HCT116 (cell line): Measurements from ENCODE around the gene ATP2B1. TPM values are rescaled to one million over a fixed set of nuclear protein-coding genes. Genes with fewer than 3 reads are reported as not detected.
"Not testable (repeated sequence)": the region's sequence is repeated elsewhere in the genome, so short reads cannot be mapped to it uniquely, and the experiment has no call there.

Experiments
- ATAC-seq: fragments of 200-7000 bp; cut with Tn5 transposase; 2 replicates; pipeline ENCODE4 v1.9.1; 2020; ENCODE audit warnings: mild to moderate bottlenecking, moderate library complexity
- BruUV-seq: library from RNA; stranded (reverse); fragments of 400-500 nt; replicated peaks from 2 replicates; lab custom pipeline; 2021; lab: Mats Ljungman, UMichigan
- CTCF ChIA-PET: fragments of 300-600 bp; sonication (Branson Sonifier 250); formaldehyde crosslinking; loops from one replicate; lab custom pipeline; 2021; ENCODE audit warnings: antibody characterized with exemption; lab: Charles Lee
- POLR2A ChIA-PET: fragments of 300-600, 350-600 bp; sonication (Branson Sonifier 250); formaldehyde crosslinking; loops from one replicate; lab custom pipeline; 2021; ENCODE audit warnings: antibody characterized with exemption; lab: Charles Lee
- RAD21 ChIA-PET, 2 experiments: fragments of 300-600 bp; sonication (Branson Sonifier 250); formaldehyde crosslinking; loops; one replicate each; lab custom pipeline; 2023; ENCODE audit warnings: low total read pairs in 2 of 2; ENCODE audit not compliant: uncharacterized antibody in 2 of 2, unreplicated experiment in 2 of 2, low non-redundant PET in 1 of 2; lab: Charles Lee
- DNase-seq: peaks from one replicate; pipeline ENCODE4 v3.0.0-alpha.2; 2010; ENCODE audit warnings: low read depth, low spot score
- H2AFZ ChIP-seq: fragments of 200-600 bp; shearing (Covaris generic), sonication (generic); 2 replicates; pipeline ENCODE4 v1.6.1; 2017; ENCODE audit warnings: low read depth, mixed run types, mixed read lengths, antibody characterized with exemption, low read length; ENCODE audit not compliant: poor library complexity, severe bottlenecking
- H3K27ac ChIP-seq: 2 replicates; pipeline ENCODE4 v1.5.1; 2012; ENCODE audit warnings: low read depth, low read length
- H3K27me3 ChIP-seq: fragments of 200-600 bp; sonication (generic); 2 replicates; pipeline ENCODE4 v1.6.1; 2016; ENCODE audit warnings: mixed run types, low read length, mixed read lengths; ENCODE audit not compliant: insufficient read depth
- H3K36me3 ChIP-seq, 2 experiments: fragments of 200-500 bp in 1 of 2; fragments of 200-600 bp in 1 of 2; sonication (Bioruptor generic) in 1 of 2; sonication (generic) in 1 of 2; 2 replicates each; pipeline versions ENCODE4 v1.5.1 to v1.6.1; 2014 to 2016; ENCODE audit warnings: low read length in 2 of 2, inconsistent platforms in 1 of 2, mixed read lengths in 1 of 2, mixed run types in 1 of 2; ENCODE audit not compliant: insufficient read depth in 2 of 2, control insufficient read depth in 1 of 2
- H3K4me1 ChIP-seq, 2 experiments: fragments of 200-600 bp in 1 of 2; sonication (generic) in 1 of 2; 2 replicates each; pipeline versions ENCODE4 v1.5.1 to v1.6.1; 2012 to 2017; ENCODE audit warnings: low read length in 2 of 2, inconsistent platforms in 1 of 2, mild to moderate bottlenecking in 1 of 2, mixed read lengths in 1 of 2, mixed run types in 1 of 2, moderate library complexity in 1 of 2; ENCODE audit not compliant: insufficient read depth in 2 of 2, control insufficient read depth in 1 of 2
- H3K4me2 ChIP-seq: fragments of 200-600 bp; sonication (generic); 2 replicates; pipeline ENCODE4 v1.6.1; 2017; ENCODE audit warnings: mixed run types, low read length, mixed read lengths
- H3K4me3 ChIP-seq, 2 experiments: fragments of 200-600 bp in 1 of 2; sonication (generic) in 1 of 2; replicated peaks in 1 of 2; 2 replicates each; pipeline ENCODE4 v1.5.1; 2011 to 2016; ENCODE audit warnings: low read length in 2 of 2, control low read depth in 1 of 2, low read depth in 1 of 2, mild to moderate bottlenecking in 1 of 2, mixed read lengths in 1 of 2, mixed run types in 1 of 2
- H3K79me2 ChIP-seq: fragments of 200-600 bp; sonication (generic); 2 replicates; pipeline ENCODE4 v1.6.1; 2017; ENCODE audit warnings: mild to moderate bottlenecking, mixed run types, low read length, moderate library complexity, mixed read lengths; ENCODE audit not compliant: insufficient read depth
- H3K9ac ChIP-seq: fragments of 200-600 bp; sonication (generic); 2 replicates; pipeline ENCODE4 v1.6.1; 2016; ENCODE audit warnings: low read length, mixed read lengths
- H3K9me2 ChIP-seq: fragments of 200-600 bp; sonication (generic), shearing (Covaris generic); 2 replicates; pipeline ENCODE4 v1.6.1; 2017; ENCODE audit warnings: mixed run types, mild to moderate bottlenecking, moderate library complexity; ENCODE audit not compliant: insufficient read depth
- H3K9me3 ChIP-seq, 2 experiments: fragments of 200-500 bp in 1 of 2; fragments of 200-600 bp in 1 of 2; sonication (Bioruptor generic) in 1 of 2; sonication (generic) in 1 of 2; 2 replicates each; pipeline ENCODE4 v1.6.1; 2014 to 2017; ENCODE audit warnings: low read length in 2 of 2, mixed read lengths in 2 of 2, inconsistent platforms in 1 of 2, low read depth in 1 of 2, mild to moderate bottlenecking in 1 of 2, mixed run types in 1 of 2, moderate library complexity in 1 of 2; ENCODE audit not compliant: control insufficient read depth in 1 of 2, insufficient read depth in 1 of 2
- H4K20me1 ChIP-seq: fragments of 200-600 bp; sonication (generic), shearing (Covaris generic); 2 replicates; pipeline ENCODE4 v1.6.1; 2017; ENCODE audit warnings: mixed run types, mild to moderate bottlenecking, moderate library complexity; ENCODE audit not compliant: insufficient read depth
- ATF3 ChIP-seq: IDR thresholded peaks from 2 replicates; pipeline ENCODE4 v1.6.1; 2012
- CBX3 ChIP-seq: IDR thresholded peaks from 2 replicates; pipeline ENCODE4 v1.6.1; 2012; ENCODE audit warnings: low read depth
- CEBPB ChIP-seq: IDR thresholded peaks from 2 replicates; pipeline ENCODE4 v1.6.1; 2012; ENCODE audit warnings: low read depth
- EGR1 ChIP-seq: IDR thresholded peaks from 2 replicates; pipeline ENCODE4 v1.6.1; 2012; ENCODE audit warnings: low read depth
- ELF1 ChIP-seq: IDR thresholded peaks from 2 replicates; pipeline ENCODE4 v1.6.1; 2012; ENCODE audit warnings: low read depth, borderline replicate concordance
- EZH2 ChIP-seq: fragments of 200-600 bp; sonication (generic); IDR thresholded peaks from 2 replicates; pipeline ENCODE4 v1.6.1; 2017; ENCODE audit warnings: antibody characterized with exemption, mixed run types
- FOSL1 ChIP-seq: IDR thresholded peaks from 2 replicates; pipeline ENCODE4 v1.6.1; 2012; ENCODE audit warnings: low read depth
- JUND ChIP-seq: IDR thresholded peaks from 2 replicates; pipeline ENCODE4 v1.6.1; 2012
- MAX ChIP-seq: IDR thresholded peaks from 2 replicates; pipeline ENCODE4 v1.6.1; 2012
- POLR2AphosphoS5 ChIP-seq: IDR thresholded peaks from 2 replicates; pipeline ENCODE4 v1.6.1; 2011; ENCODE audit warnings: mild to moderate bottlenecking, low read depth, low read length, moderate library complexity
- RAD21 ChIP-seq: IDR thresholded peaks from 2 replicates; pipeline ENCODE4 v1.6.1; 2012; ENCODE audit warnings: low read depth, mild to moderate bottlenecking
- SIN3A ChIP-seq: IDR thresholded peaks from 2 replicates; pipeline ENCODE4 v1.6.1; 2012; ENCODE audit warnings: low read depth
- SP1 ChIP-seq: IDR thresholded peaks from 2 replicates; pipeline ENCODE4 v1.6.1; 2012; ENCODE audit warnings: low read depth
- SRF ChIP-seq: IDR thresholded peaks from 2 replicates; pipeline ENCODE4 v1.6.1; 2012; ENCODE audit warnings: low read depth
- TCF7L2 ChIP-seq: IDR thresholded peaks from 2 replicates; pipeline ENCODE4 v1.7.0; 2011; ENCODE audit warnings: borderline replicate concordance, inconsistent platforms; ENCODE audit not compliant: insufficient read depth, insufficient read length; ENCODE audit errors: extremely low read depth
- ZNF274 ChIP-seq: fragments of 200-500 bp; sonication (Bioruptor generic); IDR thresholded peaks from 2 replicates; pipeline ENCODE4 v1.6.1; 2014; ENCODE audit warnings: mild to moderate bottlenecking, low read depth, low read length, inconsistent platforms
- intact Hi-C: fragments of 100-400 bp; cut with micrococcal nuclease; formaldehyde crosslinking; loops from 2 replicates; pipeline ENCODE4 v1.10.0; 2022
- total RNA-seq: library from RNA; stranded (reverse); gene quantifications from one replicate; pipeline ENCODE4 v1.2.1, GENCODE V29; 2021; ENCODE audit not compliant: unreplicated experiment
- TF ChIP-seq, protein P1 (sequence below): IDR thresholded peaks from 2 replicates; pipeline ENCODE4 v1.6.1; 2012; ENCODE audit warnings: low read depth

Gene ATP2B1
- total RNA-seq, 1 experiment from 2014 or later: 62.4 TPM

DNA sequence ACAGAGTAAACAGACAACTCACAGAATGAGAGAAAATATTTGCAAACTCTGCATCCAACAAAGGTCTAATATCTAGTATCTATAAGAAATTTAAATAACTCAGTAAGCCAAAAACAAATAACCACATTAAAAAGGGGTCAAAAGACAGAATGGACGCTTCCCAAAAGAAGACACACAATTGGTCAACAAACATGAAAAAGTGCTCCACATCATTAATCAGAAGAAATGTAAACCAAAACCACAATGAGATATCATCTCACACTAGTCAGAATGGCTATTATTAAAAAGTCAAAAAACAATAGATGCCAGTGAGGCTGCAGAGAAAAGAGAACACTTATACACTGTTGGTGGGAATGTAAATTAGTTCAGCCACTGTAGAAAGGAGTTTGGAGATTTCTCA is 49.3 kb upstream of the ATP2B1 start:
- H3K9me2 ChIP-seq, H3K4me3 ChIP-seq, CTCF ChIA-PET, H3K27ac ChIP-seq, H2AFZ ChIP-seq, H3K4me2 ChIP-seq, H3K36me3 ChIP-seq, POLR2A ChIA-PET, H3K9ac ChIP-seq, H4K20me1 ChIP-seq, BruUV-seq, H3K27me3 ChIP-seq, RAD21 ChIA-PET, ATAC-seq, H3K79me2 ChIP-seq, H3K9me3 ChIP-seq, DNase-seq: not testable (repeated sequence)
- peaks cover 3 to 18% of the 10 kb centered on the region in 2 experiments; a peak in 2 of 4 replicates for H3K4me1 ChIP-seq
- intact Hi-C loops: loop anchor here (2.0 kb wide), 1 partner anchor 333 kb away; no protein-coding TSS in a partner anchor

- Histone ChIP-seq H3K36me3 (no peaks in the 10 kb centered on the region), H3K4me2 (peak overlapping the region; percentile 61), H3K27me3 (no peaks in the 10 kb centered on the region), H3K4me1 (peaks cover 3 to 18% of the 10 kb centered on the region in 2 experiments; a peak in 2 of 4 replicates), H2AFZ (peak overlapping the region; percentile 91), H3K4me3 (no peak overlapping the region), H3K79me2 (no peaks in the 10 kb centered on the region), H3K27ac (no peak overlapping the region), H3K9me3 (no peaks in the 10 kb centered on the region), H3K9me2 (no peaks in the 10 kb centered on the region), H3K9ac (no peak overlapping the region), H4K20me1 (no peaks in the 10 kb centered on the region)
- ChIA-PET RAD21 (no interaction called here), POLR2A (interaction anchor here (0.6 to 0.9 kb wide), 3 partner anchors 10 to 48 kb away, joined by 3 to 5 read pairs (median 3); partner anchors contain the start of gene ATP2B1), CTCF (interaction anchor here (1.0 kb wide), 1 partner anchor 10 kb away, joined by 3 read pairs; no protein-coding TSS in a partner anchor)
- peak; percentile 83 for ATAC-seq
- DNase-seq: peak; percentile 89
- BruUV-seq: no TSS peak
- intact Hi-C loops: loop anchor here (2.0 kb wide), 1 partner anchor 334 kb away; no protein-coding TSS in a partner anchor
- TF ChIP-seq ELF1 (no peak), MAX (no peak; the same call in 1 of the 2 replicates), SIN3A (peak; percentile 68), RAD21 (0 out of 2 replicates have a peak, but pooled peaks have one; percentile 16), CBX3 (peak; percentile 67), CEBPB (peak; percentile 97), POLR2AphosphoS5 (peak; percentile 32; the same call in 1 of the 2 replicates), FOSL1 (peak; percentile 93), ZNF274 (no peak), EZH2 (no peak), SRF (0 out of 2 replicates have a peak, but pooled peaks have one; percentile 39), EGR1 (peak; percentile 44; the same call in 1 of the 2 replicates), TCF7L2 (peak; percentile 62), JUND (peak; percentile 87), SP1 (peak; percentile 87), ATF3 (peak; percentile 73)
- TF ChIP-seq, protein P1, sequence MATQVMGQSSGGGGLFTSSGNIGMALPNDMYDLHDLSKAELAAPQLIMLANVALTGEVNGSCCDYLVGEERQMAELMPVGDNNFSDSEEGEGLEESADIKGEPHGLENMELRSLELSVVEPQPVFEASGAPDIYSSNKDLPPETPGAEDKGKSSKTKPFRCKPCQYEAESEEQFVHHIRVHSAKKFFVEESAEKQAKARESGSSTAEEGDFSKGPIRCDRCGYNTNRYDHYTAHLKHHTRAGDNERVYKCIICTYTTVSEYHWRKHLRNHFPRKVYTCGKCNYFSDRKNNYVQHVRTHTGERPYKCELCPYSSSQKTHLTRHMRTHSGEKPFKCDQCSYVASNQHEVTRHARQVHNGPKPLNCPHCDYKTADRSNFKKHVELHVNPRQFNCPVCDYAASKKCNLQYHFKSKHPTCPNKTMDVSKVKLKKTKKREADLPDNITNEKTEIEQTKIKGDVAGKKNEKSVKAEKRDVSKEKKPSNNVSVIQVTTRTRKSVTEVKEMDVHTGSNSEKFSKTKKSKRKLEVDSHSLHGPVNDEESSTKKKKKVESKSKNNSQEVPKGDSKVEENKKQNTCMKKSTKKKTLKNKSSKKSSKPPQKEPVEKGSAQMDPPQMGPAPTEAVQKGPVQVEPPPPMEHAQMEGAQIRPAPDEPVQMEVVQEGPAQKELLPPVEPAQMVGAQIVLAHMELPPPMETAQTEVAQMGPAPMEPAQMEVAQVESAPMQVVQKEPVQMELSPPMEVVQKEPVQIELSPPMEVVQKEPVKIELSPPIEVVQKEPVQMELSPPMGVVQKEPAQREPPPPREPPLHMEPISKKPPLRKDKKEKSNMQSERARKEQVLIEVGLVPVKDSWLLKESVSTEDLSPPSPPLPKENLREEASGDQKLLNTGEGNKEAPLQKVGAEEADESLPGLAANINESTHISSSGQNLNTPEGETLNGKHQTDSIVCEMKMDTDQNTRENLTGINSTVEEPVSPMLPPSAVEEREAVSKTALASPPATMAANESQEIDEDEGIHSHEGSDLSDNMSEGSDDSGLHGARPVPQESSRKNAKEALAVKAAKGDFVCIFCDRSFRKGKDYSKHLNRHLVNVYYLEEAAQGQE: no peak
These were observed 48.2 kb upstream of the ATP2B1 start for GRCh38 chr12:89756585-89757398.
